IMR-90 (cell line): ENCODE results near the gene SLC22A2. TPM values are rescaled to one million over a fixed set of nuclear protein-coding genes. Genes with fewer than 3 reads are reported as not detected.

Experiments
- ATAC-seq: fragments of 200-7000 bp; cut with Tn5 transposase; 2 replicates; pipeline ENCODE4 v1.9.1; 2020; ENCODE audit warnings: low read depth, mild to moderate bottlenecking, moderate library complexity
- BruUV-seq: library from RNA; stranded (reverse); fragments of 400-500 nt; replicated peaks from 2 replicates; lab custom pipeline; 2021; lab: Mats Ljungman, UMichigan
- CTCF ChIA-PET: fragments of 300-600 bp; formaldehyde crosslinking; extraction: SDS; loops from one replicate; lab custom pipeline; 2021; ENCODE audit warnings: antibody characterized with exemption; lab: Yijun Ruan, JAX
- POLR2A ChIA-PET: fragments of 300-600 bp; sonication (Branson Sonifier 250); formaldehyde crosslinking; loops from one replicate; lab custom pipeline; 2022; ENCODE audit warnings: antibody characterized with exemption; ENCODE audit not compliant: unreplicated experiment; lab: Charles Lee
- DNase-seq: peaks from one replicate; pipeline ENCODE4 v3.0.0; 2013
- H2AFZ ChIP-seq: replicated peaks from 2 replicates; pipeline ENCODE3; 2013; ENCODE audit warnings: low read length, mild to moderate bottlenecking; ENCODE audit not compliant: poor library complexity
- H2AK5ac ChIP-seq: 2 replicates; pipeline ENCODE4 v1.6.1; 2013; ENCODE audit warnings: low read depth, low read length, inconsistent platforms
- H2AK9ac ChIP-seq: replicated peaks from 2 replicates; pipeline ENCODE3; 2013; ENCODE audit warnings: mild to moderate bottlenecking, low read depth, low read length, moderate library complexity; ENCODE audit not compliant: poor library complexity
- H2BK120ac ChIP-seq: 2 replicates; pipeline ENCODE4 v1.6.1; 2013; ENCODE audit warnings: low read depth, low read length, inconsistent platforms
- H2BK15ac ChIP-seq: 3 replicates; pipeline ENCODE4 v1.6.1; 2013; ENCODE audit warnings: low read depth, low read length, inconsistent platforms
- H2BK20ac ChIP-seq: 2 replicates; pipeline ENCODE4 v1.6.1; 2013; ENCODE audit warnings: low read depth, mild to moderate bottlenecking, inconsistent platforms, low read length, moderate library complexity
- H2BK5ac ChIP-seq: 2 replicates; pipeline ENCODE4 v1.6.1; 2013; ENCODE audit warnings: mild to moderate bottlenecking, low read depth, low read length, inconsistent platforms; ENCODE audit not compliant: poor library complexity, severe bottlenecking
- H3K14ac ChIP-seq: replicated peaks from 2 replicates; pipeline ENCODE4 v1.6.1; 2013; ENCODE audit warnings: low read depth, low read length, inconsistent platforms
- H3K18ac ChIP-seq: 2 replicates; pipeline ENCODE4 v1.6.1; 2013; ENCODE audit warnings: low read depth, low read length, control low read depth
- H3K23ac ChIP-seq: 2 replicates; pipeline ENCODE4 v1.6.1; 2013; ENCODE audit warnings: low read depth, low read length, inconsistent platforms
- H3K27ac ChIP-seq: 2 replicates; pipeline ENCODE4 v1.5.1; 2013; ENCODE audit warnings: mild to moderate bottlenecking, control low read depth, low read length; ENCODE audit not compliant: insufficient read depth
- H3K27me3 ChIP-seq: 2 replicates; pipeline ENCODE4 v1.6.1; 2013; ENCODE audit warnings: low read length; ENCODE audit not compliant: control insufficient read depth, insufficient read depth
- H3K36me3 ChIP-seq: 2 replicates; pipeline ENCODE4 v1.6.1; 2013; ENCODE audit warnings: low read length, mixed read lengths; ENCODE audit not compliant: control insufficient read depth, insufficient read depth
- H3K4ac ChIP-seq: 2 replicates; pipeline ENCODE4 v1.6.1; 2013; ENCODE audit warnings: low read depth, low read length, inconsistent platforms
- H3K4me1 ChIP-seq: 2 replicates; pipeline ENCODE4 v1.6.1; 2013; ENCODE audit warnings: low read length, mixed read lengths; ENCODE audit not compliant: control insufficient read depth, insufficient read depth
- H3K4me2 ChIP-seq: 2 replicates; pipeline ENCODE4 v1.6.1; 2013; ENCODE audit warnings: low read depth, mild to moderate bottlenecking, control low read depth, low read length, moderate library complexity
- H3K4me3 ChIP-seq: 2 replicates; pipeline ENCODE4 v1.5.1; 2013; ENCODE audit warnings: low read depth, mild to moderate bottlenecking, control low read depth, low read length, moderate library complexity; ENCODE audit not compliant: insufficient read depth
- H3K56ac ChIP-seq: 2 replicates; pipeline ENCODE4 v1.6.1; 2013; ENCODE audit warnings: low read length, inconsistent platforms; ENCODE audit not compliant: insufficient read depth; ENCODE audit errors: extremely low read depth
- H3K79me1 ChIP-seq, 2 experiments: 2 replicates each; pipeline ENCODE4 v1.6.1; 2013; ENCODE audit warnings: low read length in 2 of 2, inconsistent platforms in 1 of 2, low read depth in 1 of 2
- H3K9ac ChIP-seq: 2 replicates; pipeline ENCODE4 v1.6.1; 2013; ENCODE audit warnings: low read depth, low read length, control low read depth
- H3K9me1 ChIP-seq: 2 replicates; pipeline ENCODE4 v1.6.1; 2013; ENCODE audit warnings: low read length, inconsistent platforms; ENCODE audit not compliant: insufficient read depth
- H3K9me3 ChIP-seq: 2 replicates; pipeline ENCODE4 v1.6.1; 2013; ENCODE audit warnings: low read length; ENCODE audit not compliant: control insufficient read depth, insufficient read depth
- H4K20me1 ChIP-seq: 2 replicates; pipeline ENCODE4 v1.6.1; 2013; ENCODE audit warnings: low read length, inconsistent platforms; ENCODE audit not compliant: insufficient read depth
- H4K5ac ChIP-seq: 2 replicates; pipeline ENCODE4 v1.6.1; 2013; ENCODE audit warnings: mild to moderate bottlenecking, low read depth, low read length, control low read depth
- H4K8ac ChIP-seq, 2 experiments: 2 replicates each; pipeline ENCODE4 v1.6.1; 2013; ENCODE audit warnings: low read depth in 2 of 2, low read length in 2 of 2, control low read depth in 1 of 2, inconsistent platforms in 1 of 2
- H4K91ac ChIP-seq: 2 replicates; pipeline ENCODE4 v1.6.1; 2013; ENCODE audit warnings: low read depth, low read length, inconsistent platforms; ENCODE audit not compliant: insufficient read depth
- BHLHE40 ChIP-seq: fragments of 150-350 bp; IDR thresholded peaks from 2 replicates; pipeline ENCODE4 v1.6.1; 2016; ENCODE audit warnings: mild to moderate bottlenecking, low read depth, low read length
- FOS ChIP-seq: fragments of 150-350 bp; IDR thresholded peaks from 2 replicates; pipeline ENCODE4 v1.6.1; 2016; ENCODE audit warnings: low read depth, low read length
- MAFK ChIP-seq: IDR thresholded peaks from 2 replicates; pipeline ENCODE4 v1.6.1; 2012; ENCODE audit warnings: low read depth, low read length, improper control_type of control experiment
- MAZ ChIP-seq: IDR thresholded peaks from 2 replicates; pipeline ENCODE4 v1.6.1; 2012; ENCODE audit warnings: low read depth, mild to moderate bottlenecking, low read length, improper control_type of control experiment, moderate library complexity, borderline replicate concordance
- NFE2L2 ChIP-seq: fragments of 150-350 bp; IDR thresholded peaks from 2 replicates; pipeline ENCODE4 v1.6.1; 2016; ENCODE audit warnings: low read depth, mild to moderate bottlenecking, low read length
- POLR2A ChIP-seq: IDR thresholded peaks from 2 replicates; pipeline ENCODE4 v1.6.1; 2012; ENCODE audit warnings: mild to moderate bottlenecking, low read depth, low read length
- RAD21 ChIP-seq: IDR thresholded peaks from 2 replicates; pipeline ENCODE4 v1.6.1; 2012; ENCODE audit warnings: low read length, improper control_type of control experiment
- RFX5 ChIP-seq: IDR thresholded peaks from 2 replicates; pipeline ENCODE4 v1.8.0; 2012; ENCODE audit warnings: low read depth, mild to moderate bottlenecking, low read length, moderate library complexity
- WGBS, 2 experiments: methylation state at CpG; one replicate each; pipeline versions ENCODE4 v1.1.5 to v1.1.7; 2013; ENCODE audit warnings: missing lambda C conversion rate in 2 of 2; ENCODE audit not compliant: insufficient read length in 1 of 2; ENCODE audit errors: extremely low coverage in 2 of 2; 5-methylcytosine and 5-hydroxymethylcytosine counted together
- dilution Hi-C: fragments of 300-500 bp; cut with HindIII; formaldehyde crosslinking; loops from one replicate; pipeline ENCODE4 v1.14.3; 2018; ENCODE audit warnings: low sequenced_read_pairs; ENCODE audit not compliant: unreplicated experiment
- in situ Hi-C: fragments of 300-500 bp; cut with MboI; formaldehyde crosslinking; loops from 3 replicates; pipeline ENCODE4 v1.14.3; 2019; ENCODE audit warnings: low sequenced_read_pairs, inconsistent platforms, mixed read lengths
- intact Hi-C: fragments of 100-400 bp; cut with micrococcal nuclease; formaldehyde crosslinking; loops from 2 replicates; pipeline ENCODE4 v1.10.0; 2022
- polyA plus RNA-seq, 3 experiments: library from polyadenylated mRNA; depleted of rRNA; stranded (reverse); fragments of >200 nt; gene quantifications; 2 replicates each; pipeline ENCODE4 v1.2.3, GENCODE V29; 2012; ENCODE audit warnings: low replicate concordance in 1 of 3
- total RNA-seq: library from RNA; depleted of rRNA; stranded (reverse); fragments of >200 nt; gene quantifications from 2 replicates; pipeline ENCODE4 v1.2.3, GENCODE V29; 2012
- TF ChIP-seq, protein P1 (sequence below): fragments of 150-350 bp; IDR thresholded peaks from 2 replicates; pipeline ENCODE4 v1.6.1; 2017; ENCODE audit warnings: mild to moderate bottlenecking, antibody characterized with exemption, low read length, low read depth

The SLC22A2 gene
- total and polyA plus RNA-seq, 2 of the 4 experiments (the other 2 are of a cell fraction): not detected

DNA sequence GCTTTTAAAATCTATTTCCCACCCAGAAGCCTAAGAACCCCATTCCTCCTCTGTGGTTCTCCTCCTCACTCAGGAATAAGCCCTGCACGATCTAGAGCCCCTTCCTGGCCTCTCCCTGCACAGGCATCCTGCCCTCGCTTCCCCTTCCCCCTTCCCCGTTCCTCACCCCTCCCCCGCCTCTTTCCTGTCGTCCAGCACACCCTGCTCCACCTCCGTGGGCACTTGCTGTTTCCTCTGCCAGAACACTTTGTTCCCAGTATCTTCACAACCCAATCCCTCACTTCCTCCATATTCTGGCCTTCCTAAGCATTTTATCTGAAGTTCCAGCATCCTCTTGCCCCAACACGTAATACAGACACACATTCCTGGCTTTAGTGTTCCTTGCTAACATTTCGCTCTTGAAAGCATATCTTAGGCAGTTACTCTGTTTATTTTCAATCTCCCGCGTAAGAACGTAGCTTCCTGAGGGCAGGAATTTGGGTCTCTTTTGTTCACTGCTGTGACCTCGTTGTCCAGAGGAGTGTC is 20.2 kb upstream of the SLC22A2 start:
- intact Hi-C loops: no loop called here
- Histone ChIP-seq H4K5ac (no peak overlapping the region), H3K4ac (no peak overlapping the region), H3K18ac (no peak overlapping the region), H3K14ac (no peak overlapping the region), H2BK5ac (no peak overlapping the region), H3K79me1 (no peaks in the 10 kb centered on the region), H3K4me3 (no peak overlapping the region), H2AFZ (no peak overlapping the region), H4K8ac (no peak overlapping the region), H3K9me1 (no peaks in the 10 kb centered on the region), H2AK5ac (no peak overlapping the region), H2BK15ac (no peak overlapping the region), H3K56ac (no peak overlapping the region), H3K27me3 (no peaks in the 10 kb centered on the region), H4K20me1 (no peaks in the 10 kb centered on the region), H4K91ac (no peak overlapping the region), H2BK20ac (no peak overlapping the region), H3K9me3 (peaks cover 14% of the 10 kb centered on the region), H3K36me3 (no peaks in the 10 kb centered on the region), H3K4me1 (no peaks in the 10 kb centered on the region), H3K4me2 (no peak overlapping the region), H3K9ac (no peak overlapping the region), H2BK120ac (no peak overlapping the region), H3K23ac (no peak overlapping the region), H3K27ac (no peak overlapping the region), H2AK9ac (no peak overlapping the region)
- no peak for ATAC-seq
- no peak for DNase-seq
- POLR2A ChIA-PET: no interaction called here
- TF ChIP-seq NFE2L2 (no peak), BHLHE40 (no peak), RFX5 (no peak), MAZ (no peak), RAD21 (no peak), FOS (no peak), POLR2A (no peak), MAFK (no peak)
- TF ChIP-seq, protein P1, sequence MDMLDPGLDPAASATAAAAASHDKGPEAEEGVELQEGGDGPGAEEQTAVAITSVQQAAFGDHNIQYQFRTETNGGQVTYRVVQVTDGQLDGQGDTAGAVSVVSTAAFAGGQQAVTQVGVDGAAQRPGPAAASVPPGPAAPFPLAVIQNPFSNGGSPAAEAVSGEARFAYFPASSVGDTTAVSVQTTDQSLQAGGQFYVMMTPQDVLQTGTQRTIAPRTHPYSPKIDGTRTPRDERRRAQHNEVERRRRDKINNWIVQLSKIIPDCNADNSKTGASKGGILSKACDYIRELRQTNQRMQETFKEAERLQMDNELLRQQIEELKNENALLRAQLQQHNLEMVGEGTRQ: no peak
- WGBS, 2 experiments: 35% methylated on average over 8 of the region's 12 CpGs; no CpG with 5 or more reads in 1 of the 2 experiments
- CTCF ChIA-PET: interaction anchor here (0.7 kb wide), 1 partner anchor 150 kb away, joined by 3 read pairs; no protein-coding TSS in a partner anchor
- BruUV-seq: no TSS peak
- in situ Hi-C loops: no loop called here
- dilution Hi-C loops: no loop called here
